HG02759 (cell line): ENCODE measurements around the gene RPS27L.
"Not testable (repeated sequence)": the region's sequence is repeated elsewhere in the genome, so short reads cannot be mapped to it uniquely, and the experiment has no call there.

ENCODE experiments used
- ATAC-seq: cut with Tn5 transposase; IDR thresholded peaks from one replicate; pipeline ENCODE4 v1.9.1; 2021; ENCODE audit warnings: mild to moderate bottlenecking, moderate library complexity; ENCODE audit not compliant: unreplicated experiment

Gene RPS27L

DNA sequence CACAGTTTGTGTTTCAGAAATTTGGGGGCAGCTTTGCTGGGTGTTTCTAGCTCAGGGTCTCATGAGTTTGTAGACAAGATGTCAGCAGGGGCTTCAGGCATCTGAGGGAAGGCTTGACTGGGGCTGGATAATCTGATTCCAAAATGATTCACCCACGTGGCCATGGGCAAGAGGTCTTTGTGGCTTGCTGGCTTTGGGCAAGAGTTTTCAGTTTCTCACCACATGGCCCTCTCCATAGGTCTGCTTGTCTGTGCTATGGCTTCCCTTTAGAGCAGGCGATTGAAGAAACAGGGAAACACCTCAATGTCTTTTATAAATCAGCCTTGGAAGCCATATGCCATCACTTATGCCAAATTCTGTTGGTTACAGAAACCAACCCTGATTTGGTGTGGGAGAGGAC, 11.9 kb downstream of the RPS27L start:
- no peak for ATAC-seq

DNA sequence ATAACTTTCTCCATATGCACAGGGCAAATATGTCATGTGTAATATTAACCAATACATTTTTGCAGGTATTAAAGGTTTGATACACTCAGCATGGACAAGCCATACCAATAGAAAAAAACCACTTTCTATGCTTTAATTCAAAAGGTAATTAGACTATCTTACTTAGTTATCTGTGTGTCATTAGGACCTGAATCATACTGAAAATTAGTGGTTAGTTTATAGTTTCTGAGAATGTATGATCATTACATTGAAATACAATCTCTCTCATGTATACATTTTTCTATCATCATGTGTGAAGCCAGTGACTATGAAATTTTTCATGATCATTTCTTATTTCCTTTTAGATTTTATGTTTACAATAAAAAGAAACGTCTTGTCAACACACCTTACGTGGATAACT, 16.3 kb downstream of the RPS27L start:
- ATAC-seq = no peak

DNA sequence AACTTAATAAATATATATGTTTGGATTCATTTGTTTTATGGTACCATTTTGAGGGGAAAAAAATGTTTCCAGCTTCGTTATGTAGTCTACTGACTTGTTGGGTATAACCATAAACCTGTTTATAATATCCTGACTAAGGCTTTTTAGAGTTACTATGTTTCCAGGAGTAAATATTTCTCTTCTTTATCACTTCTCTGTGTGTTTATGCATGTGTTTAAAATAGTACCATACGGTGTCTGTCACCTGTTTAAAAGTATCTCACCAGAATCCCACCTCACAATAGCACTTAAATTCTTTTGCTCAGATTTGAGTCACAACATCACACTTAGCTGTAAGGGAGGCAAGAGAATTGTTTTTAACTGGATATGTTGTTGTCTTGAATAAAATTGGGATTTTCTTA, 20.5 kb downstream of the RPS27L start:
- no peak for ATAC-seq

DNA sequence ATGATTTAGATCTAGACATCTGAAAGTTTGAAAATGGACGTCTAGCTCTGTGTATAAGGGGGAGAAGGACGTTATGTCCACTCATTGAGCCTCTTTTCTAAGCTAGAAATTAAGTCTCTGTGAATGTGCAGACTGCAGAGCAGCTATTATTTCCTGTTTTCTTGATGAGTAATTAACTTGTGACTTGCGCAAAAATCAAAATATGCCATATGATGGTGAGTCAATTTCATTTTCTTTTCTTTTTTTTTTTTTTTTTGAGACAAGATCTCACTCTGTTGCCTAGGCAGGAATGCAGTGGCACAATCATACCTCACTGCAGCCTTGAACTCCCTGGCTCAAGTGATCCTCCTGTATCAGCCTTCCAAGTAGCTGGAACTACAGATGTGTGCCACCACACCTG, 21.5 kb downstream of the RPS27L start:
- no peak for ATAC-seq

- ATAC-seq = no peak
Measured at GRCh38 chr15:63135281-63135680, 22.0 kb downstream of the RPS27L start.

DNA sequence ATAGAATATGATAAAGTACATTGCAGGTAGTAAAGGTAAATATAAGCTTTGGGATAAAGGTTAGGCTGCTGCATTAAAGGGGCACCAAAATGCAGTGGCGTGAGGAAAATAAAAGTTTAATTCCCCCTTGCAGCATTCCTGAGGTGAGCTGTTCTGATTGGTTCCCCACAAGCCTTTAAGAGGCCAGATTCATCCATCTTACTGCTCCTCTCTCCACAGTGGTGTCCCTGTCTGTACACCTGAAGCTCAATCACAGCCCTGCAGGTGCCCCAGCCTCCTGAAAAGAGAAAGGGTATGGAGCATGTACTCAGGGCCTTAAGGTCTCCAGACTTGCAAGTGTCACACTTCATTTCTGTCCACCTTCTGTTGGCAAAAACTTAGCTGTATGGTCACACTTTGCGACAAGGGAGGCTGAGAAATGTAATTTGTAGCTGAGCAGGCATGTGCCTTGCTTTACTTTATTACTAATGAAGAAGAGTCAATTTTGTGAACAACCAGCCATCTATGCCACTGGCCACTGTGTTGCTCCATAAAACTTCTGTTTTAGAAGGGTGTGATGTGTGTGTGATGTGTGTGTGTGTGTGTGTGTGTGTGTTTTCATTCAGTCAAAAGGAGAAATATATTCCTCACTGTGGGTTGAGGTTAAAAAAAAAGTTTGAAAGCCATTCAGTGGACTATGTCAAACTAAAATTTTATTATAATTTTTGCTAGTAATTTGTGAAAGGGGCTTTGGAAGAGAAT, 22.9 kb downstream of the RPS27L start:
- no peak for ATAC-seq

DNA sequence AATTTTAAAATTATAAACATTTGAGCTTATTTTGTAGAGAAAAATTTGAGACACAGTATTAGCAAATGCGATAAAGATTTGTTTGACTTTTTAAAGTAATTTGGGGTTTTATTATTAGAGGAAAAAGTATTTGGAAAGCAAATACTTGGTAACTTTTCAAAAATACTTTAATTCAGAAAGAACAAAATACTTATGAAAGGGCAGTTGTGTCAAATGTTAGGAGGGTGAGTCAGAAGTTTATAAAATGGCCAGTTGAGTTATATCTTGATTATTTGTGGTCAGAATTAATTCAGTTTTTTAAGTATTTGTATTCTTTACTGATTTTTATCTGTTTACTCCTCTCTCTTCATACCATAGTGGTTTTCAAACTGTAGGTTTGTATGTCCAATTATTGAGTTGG, 23.5 kb downstream of the RPS27L start:
- no peak for ATAC-seq

- ATAC-seq = no peak
Measured at GRCh38 chr15:63126726-63127125, 30.6 kb downstream of the RPS27L start.

- no peak for ATAC-seq
Measured at GRCh38 chr15:63124506-63124905, 32.8 kb downstream of the RPS27L start.

GRCh38 chr15:63122002-63122875, 35.0 kb downstream of the RPS27L start:
- peak; percentile 86 for ATAC-seq

DNA sequence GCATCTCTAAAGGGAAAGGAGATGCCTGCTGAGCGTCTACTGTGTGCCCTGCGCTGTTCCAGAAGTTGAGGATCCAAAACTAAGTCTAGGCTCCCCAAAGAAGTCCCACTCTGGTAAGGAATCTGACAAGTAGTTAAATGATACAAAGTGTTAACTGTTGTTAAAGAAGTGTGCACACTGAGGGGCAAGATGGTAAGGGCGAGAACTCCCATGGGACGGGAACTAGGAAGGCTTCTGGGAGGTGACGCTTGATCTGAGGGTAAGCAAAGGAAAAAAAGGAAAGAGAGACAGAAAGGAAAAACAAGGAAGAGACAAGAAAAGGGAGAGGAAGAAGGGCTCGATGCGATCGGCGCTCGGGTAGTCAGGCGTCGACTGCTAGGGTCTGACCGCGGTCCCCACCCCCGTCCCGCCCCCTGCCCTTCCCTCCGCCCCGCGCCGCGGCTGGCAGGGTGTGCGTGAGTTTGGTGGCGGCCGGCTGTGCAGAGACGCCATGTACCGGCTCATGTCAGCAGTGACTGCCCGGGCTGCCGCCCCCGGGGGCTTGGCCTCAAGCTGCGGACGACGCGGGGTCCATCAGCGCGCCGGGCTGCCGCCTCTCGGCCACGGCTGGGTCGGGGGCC, 35.8 kb downstream of the RPS27L start, which contains the start of gene LACTB:
Gene LACTB, plus strand, starts transcription at position 480 of the 620 bp plus-strand sequence. Its CDS starts 11 bp downstream, at position 491.
- peak; percentile 82 for ATAC-seq

DNA sequence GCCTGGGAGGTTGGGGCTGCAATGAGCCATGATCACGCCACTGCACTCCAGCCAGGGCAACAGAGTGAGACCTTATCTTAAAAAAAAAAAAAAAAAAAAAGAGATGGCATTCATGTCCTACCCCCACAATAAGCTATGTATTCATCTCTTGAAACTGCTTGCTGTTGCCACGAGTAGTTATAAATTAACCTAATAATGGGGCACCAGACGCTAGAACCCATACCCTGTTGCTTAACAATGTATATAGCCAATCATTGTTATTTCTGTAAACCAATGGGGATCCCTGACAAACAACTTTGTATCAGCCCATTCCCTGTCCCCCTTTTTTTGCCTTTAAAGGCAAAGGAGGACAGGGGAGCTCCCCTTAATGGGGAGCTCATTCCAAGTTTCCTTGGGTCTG, 38.4 kb downstream of the RPS27L start:
- no peak for ATAC-seq

DNA sequence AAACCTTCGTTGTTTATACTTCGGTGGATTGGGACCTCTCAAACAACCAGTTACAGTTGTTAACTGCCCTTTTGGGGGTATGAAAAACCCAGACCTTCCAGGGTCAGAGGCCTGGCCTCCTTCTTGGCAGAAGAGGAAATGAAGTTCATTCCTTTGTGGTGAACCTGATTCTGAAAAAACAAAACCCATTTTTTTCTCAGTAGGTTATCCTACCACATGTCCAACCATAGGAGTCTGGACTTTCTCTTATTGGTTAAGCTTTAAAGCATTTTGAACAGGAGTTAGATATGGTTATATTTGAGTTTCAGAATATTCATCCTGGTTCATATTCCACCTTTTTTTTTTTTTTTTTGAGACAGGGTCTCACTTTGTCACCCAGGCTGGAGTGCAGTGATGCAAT, 42.8 kb downstream of the RPS27L start:
- no peak for ATAC-seq

DNA sequence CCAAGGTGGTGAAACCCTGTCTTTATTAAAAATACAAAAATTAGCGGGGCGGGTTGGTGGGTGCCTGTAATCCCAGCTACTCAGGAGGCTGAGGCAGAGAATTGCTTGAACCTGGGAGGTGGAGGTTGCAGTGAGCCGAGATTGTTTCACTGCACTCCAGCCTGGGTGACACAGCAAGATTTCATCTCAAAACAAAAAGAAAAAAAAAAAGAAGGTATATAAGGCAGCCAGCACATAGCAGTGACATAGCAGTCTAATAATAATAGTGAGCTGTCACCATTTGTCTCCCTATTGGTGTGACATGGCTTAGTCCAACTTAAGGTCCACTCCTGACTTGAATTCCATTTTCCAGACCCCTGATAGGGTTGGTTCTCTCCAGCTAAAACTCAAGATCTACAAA, 44.4 kb downstream of the RPS27L start:
- no peak for ATAC-seq

DNA sequence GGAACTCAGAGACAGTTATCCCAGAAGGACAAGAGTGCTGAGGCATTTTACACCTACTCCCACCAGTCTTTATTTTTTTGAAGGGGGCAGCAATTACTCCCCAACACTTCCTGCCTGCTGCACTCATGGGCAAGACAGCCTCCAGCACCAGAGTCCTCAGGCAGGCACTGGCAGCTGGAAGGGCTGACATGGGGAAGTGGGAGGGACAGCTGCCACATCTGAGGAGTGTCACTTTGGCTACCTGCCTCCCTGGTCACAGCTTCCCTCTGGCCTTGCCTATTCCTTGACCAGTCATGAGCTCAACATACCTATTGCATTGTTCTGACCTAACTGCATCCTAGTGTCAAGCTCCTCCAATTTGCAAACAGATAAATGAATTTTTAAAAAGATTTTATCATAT, 45.8 kb downstream of the RPS27L start:
- ATAC-seq = no peak

- ATAC-seq = no peak
Measured at GRCh38 chr15:63110428-63111026, 46.8 kb downstream of the RPS27L start.

- ATAC-seq = no peak
Measured at GRCh38 chr15:63109920-63110319, 47.4 kb downstream of the RPS27L start.

GRCh38 chr15:63109498-63109897, 47.8 kb downstream of the RPS27L start:
- ATAC-seq = no peak

DNA sequence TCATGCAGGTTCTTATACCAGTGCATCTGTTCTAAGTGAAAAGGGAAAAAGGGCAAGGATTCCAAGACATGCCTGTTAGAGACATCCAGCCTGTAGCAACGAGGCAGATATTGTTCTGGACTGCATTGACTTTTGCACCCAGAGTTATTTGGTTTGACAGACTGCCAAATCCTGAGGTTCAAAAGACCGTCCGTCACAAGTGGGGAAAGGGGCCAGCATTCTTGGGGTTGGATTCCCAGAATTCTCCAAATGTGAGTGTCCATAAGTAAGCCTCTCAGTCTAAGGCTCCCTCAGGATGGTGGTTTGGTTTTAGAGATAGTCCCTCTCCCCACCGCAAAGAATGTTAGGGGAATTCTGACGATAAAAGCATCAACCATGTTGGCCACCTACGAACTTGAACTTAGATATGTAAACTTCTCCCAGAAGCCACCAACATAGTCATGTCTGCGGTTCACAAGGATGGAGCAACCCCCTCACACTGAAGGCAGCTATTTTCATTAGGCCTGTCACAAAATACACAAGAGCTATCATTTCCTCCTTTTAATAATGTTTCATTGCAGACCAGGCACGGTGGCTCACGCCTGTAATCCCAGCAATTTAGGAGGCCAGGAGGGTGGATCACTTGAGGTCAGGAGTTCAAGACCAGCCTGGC, 49.3 kb downstream of the RPS27L start:
- no peak for ATAC-seq

DNA sequence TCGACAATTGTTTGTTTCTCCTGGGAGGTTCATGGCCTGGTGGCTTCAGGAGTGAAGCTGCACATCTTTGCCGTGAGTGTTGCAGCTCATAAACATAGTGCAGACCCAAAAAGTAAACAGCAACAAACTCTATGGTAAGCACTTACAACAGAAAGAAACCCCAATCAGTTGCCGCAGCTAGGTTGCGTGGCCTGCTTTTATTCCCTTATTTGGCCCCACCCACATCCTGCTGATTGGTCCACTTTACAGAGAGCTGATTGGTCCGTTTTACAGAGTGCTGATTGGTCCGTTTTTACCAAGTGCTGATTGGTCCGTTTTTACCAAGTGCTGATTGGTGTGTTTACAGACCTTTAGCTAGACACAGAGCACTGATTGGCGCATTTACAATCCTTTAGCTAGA, 51.9 kb downstream of the RPS27L start:
- not testable (repeated sequence) for ATAC-seq

- no peak for ATAC-seq
Measured at GRCh38 chr15:63104727-63105126, 52.5 kb downstream of the RPS27L start.
